GM23338 (cell line): ENCODE measurements around the gene PSMD8. TPM values are rescaled to one million over a fixed set of nuclear protein-coding genes. Genes with fewer than 3 reads are reported as not detected.

Experiments
- ATAC-seq: fragments of 200-7000 bp; cut with Tn5 transposase; 3 replicates; pipeline ENCODE4 v1.9.1; 2020
- DNase-seq: peaks from one replicate; pipeline ENCODE4 v3.0.0-alpha.2; 2015; ENCODE audit warnings: low spot score
- H2AFZ ChIP-seq: fragments of 200-600 bp; sonication (generic); 2 replicates; pipeline ENCODE4 v1.8.0; 2016; ENCODE audit warnings: antibody characterized with exemption, mild to moderate bottlenecking, moderate library complexity
- H3F3A ChIP-seq: fragments of 200-600 bp; sonication (generic); replicated peaks from 2 replicates; pipeline ENCODE4 v1.8.0; 2017; ENCODE audit warnings: antibody characterized with exemption, mixed run types, low read depth
- H3K27ac ChIP-seq: fragments of 200-600 bp; sonication (generic); 2 replicates; pipeline ENCODE4 v1.6.1; 2016; ENCODE audit warnings: low read depth
- H3K27me3 ChIP-seq: fragments of 200-600 bp; sonication (generic); 2 replicates; pipeline ENCODE4 v1.8.0; 2016; ENCODE audit warnings: mild to moderate bottlenecking, mixed run types, moderate library complexity; ENCODE audit not compliant: insufficient read depth
- H3K36me3 ChIP-seq: fragments of 200-600 bp; sonication (generic); 2 replicates; pipeline ENCODE4 v1.8.0; 2016; ENCODE audit warnings: mild to moderate bottlenecking; ENCODE audit not compliant: insufficient read depth
- H3K4me1 ChIP-seq: fragments of 200-600 bp; sonication (generic); 2 replicates; pipeline ENCODE4 v1.8.0; 2016; ENCODE audit warnings: mild to moderate bottlenecking, moderate library complexity; ENCODE audit not compliant: insufficient read depth
- H3K4me2 ChIP-seq: fragments of 200-600 bp; sonication (generic); 2 replicates; pipeline ENCODE4 v1.7.1; 2017; ENCODE audit warnings: mixed run types
- H3K4me3 ChIP-seq: fragments of 200-600 bp; sonication (generic); 2 replicates; pipeline ENCODE4 v1.6.1; 2016; ENCODE audit warnings: mixed run types
- H3K79me2 ChIP-seq: fragments of 200-600 bp; sonication (generic); replicated peaks from 2 replicates; pipeline ENCODE4 v1.8.0; 2017; ENCODE audit warnings: mild to moderate bottlenecking; ENCODE audit not compliant: insufficient read depth
- H3K9me2 ChIP-seq: fragments of 200-600 bp; sonication (generic); 2 replicates; pipeline ENCODE4 v1.8.0; 2017; ENCODE audit not compliant: insufficient read depth
- H4K20me1 ChIP-seq: fragments of 200-600 bp; sonication (generic); replicated peaks from 2 replicates; pipeline ENCODE4 v1.8.0; 2017; ENCODE audit warnings: mild to moderate bottlenecking; ENCODE audit not compliant: insufficient read depth
- H3K27ac Mint-ChIP-seq: 2 replicates; pipeline ENCODE4 v1.8.0; 2020; ENCODE audit warnings: inconsistent platforms, mild to moderate bottlenecking, moderate library complexity, mixed read lengths
- H3K27me3 Mint-ChIP-seq: 3 replicates; pipeline ENCODE4 v1.8.0; 2022; ENCODE audit warnings: low read depth, mild to moderate bottlenecking, moderate library complexity, mixed read lengths, inconsistent platforms; ENCODE audit not compliant: insufficient read depth, poor library complexity
- H3K36me3 Mint-ChIP-seq: 3 replicates; pipeline ENCODE4 v1.8.0; 2021; ENCODE audit warnings: low read depth, mild to moderate bottlenecking, inconsistent platforms, moderate library complexity, mixed read lengths
- H3K4me1 Mint-ChIP-seq: 3 replicates; pipeline ENCODE4 v1.8.0; 2020; ENCODE audit warnings: mild to moderate bottlenecking, inconsistent platforms, mixed read lengths
- H3K4me3 Mint-ChIP-seq: 3 replicates; pipeline ENCODE4 v1.8.0; 2021; ENCODE audit warnings: moderate library complexity, mild to moderate bottlenecking, inconsistent platforms, mixed read lengths
- H3K9me3 Mint-ChIP-seq: 3 replicates; pipeline ENCODE4 v1.8.0; 2020; ENCODE audit warnings: moderate library complexity, mild to moderate bottlenecking, inconsistent platforms, mixed read lengths
- CREB1 ChIP-seq: fragments of 250-450 bp; sonication (Bioruptor Pico); IDR thresholded peaks from 2 replicates; pipeline ENCODE4 v1.5.0; 2020; ENCODE audit warnings: low read depth, mild to moderate bottlenecking, moderate library complexity
- CTCF ChIP-seq, 2 experiments: fragments of 200-600 bp in 1 of 2; sonication (generic) in 1 of 2; conservative IDR thresholded peaks; 2 replicates each; pipeline versions ENCODE4 v1.5.1 to v1.6.1; 2016 to 2017; ENCODE audit warnings: antibody characterized with exemption in 2 of 2, low read depth in 2 of 2, mild to moderate bottlenecking in 2 of 2, moderate library complexity in 1 of 2
- ETS1 ChIP-seq: IDR thresholded peaks from 2 replicates; pipeline ENCODE4 v1.6.1; 2016; ENCODE audit warnings: antibody characterized with exemption
- EZH2 ChIP-seq: fragments of 200-600 bp; sonication (generic); IDR thresholded peaks from one replicate; pipeline ENCODE4 v1.8.0; 2017; ENCODE audit warnings: antibody characterized with exemption, mild to moderate bottlenecking, low read depth; ENCODE audit not compliant: unreplicated experiment
- EZH2phosphoT487 ChIP-seq: fragments of 200-600 bp; sonication (generic); IDR thresholded peaks from one replicate; pipeline ENCODE4 v1.8.1; 2018; ENCODE audit warnings: antibody characterized with exemption; ENCODE audit not compliant: unreplicated experiment
- JUNB ChIP-seq: IDR thresholded peaks from one replicate; pipeline ENCODE4 v1.6.1; 2016; ENCODE audit warnings: antibody characterized with exemption; ENCODE audit not compliant: unreplicated experiment
- NANOG ChIP-seq: IDR thresholded peaks from 2 replicates; pipeline ENCODE4 v1.6.1; 2016; ENCODE audit warnings: antibody characterized with exemption, borderline replicate concordance
- POLR2AphosphoS5 ChIP-seq: IDR thresholded peaks from 2 replicates; pipeline ENCODE4 v1.6.1; 2016; ENCODE audit warnings: antibody characterized with exemption, low read depth
- ZNF114 ChIP-seq: fragments of 250-450 bp; sonication (Bioruptor Pico); IDR thresholded peaks from 2 replicates; pipeline ENCODE4 v1.5.0; 2020; ENCODE audit warnings: mild to moderate bottlenecking, moderate library complexity
- ZNF462 ChIP-seq: fragments of 250-450 bp; sonication (Bioruptor Pico); IDR thresholded peaks from 2 replicates; pipeline ENCODE4 v1.5.0; 2020; ENCODE audit warnings: mild to moderate bottlenecking, moderate library complexity
- polyA plus RNA-seq: library from polyadenylated mRNA; unstranded; fragments of >200 nt; fragmentation: Nextera tagmentation; extraction: Ambion mirVana; gene quantifications from 2 replicates; pipeline ENCODE4 v1.2.1, GENCODE V29; 2016
- total RNA-seq: library from RNA; depleted of rRNA; stranded (reverse); fragments of >200 nt; shearing (Covaris generic); gene quantifications from 2 replicates; pipeline ENCODE4 v1.2.3, GENCODE V29; 2014

The PSMD8 gene
- total and polyA plus RNA-seq, 2 experiments from 2014 or later = 129 to 241 TPM

- Histone ChIP-seq H3K27ac (no peak overlapping the region), H2AFZ (no peak overlapping the region)
- peaks cover 43% of the 10 kb centered on the region for H3K27me3 Mint-ChIP-seq
Measured at GRCh38 chr19:38389957-38390924, 15.9 kb downstream of the PSMD8 start.

More at GRCh38 chr19:38389957-38390924, 15.9 kb downstream of the PSMD8 start:
- ATAC-seq (no peak), DNase-seq (no peak)
- H3K27ac Mint-ChIP-seq = peak overlapping the region; percentile 45; the same call in 1 of the 2 replicates
- H3K9me3 Mint-ChIP-seq = no peaks in the 10 kb centered on the region
- H3K4me3 Mint-ChIP-seq = peak overlapping the region; percentile 92
- Histone ChIP-seq H3K79me2 (peaks cover 10% of the 10 kb centered on the region), H3K4me3 (peak overlapping the region; percentile 96), H3K36me3 (peaks cover 3% of the 10 kb centered on the region; the same call in 1 of the 2 replicates), H3K4me2 (peak overlapping the region; percentile 95), H4K20me1 (peaks cover 3% of the 10 kb centered on the region; the same call in 1 of the 2 replicates), H3F3A (peaks cover 14% of the 10 kb centered on the region), H3K27me3 (peaks cover 25% of the 10 kb centered on the region), H3K9me2 (no peaks in the 10 kb centered on the region), H3K4me1 (peaks cover 14% of the 10 kb centered on the region)
- TF ChIP-seq CREB1 (CRISPR knock-in tag) (no peak), NANOG (no peak), ZNF114 (CRISPR knock-in tag) (no peak), ZNF462 (CRISPR knock-in tag) (no peak), EZH2 (no peak), POLR2AphosphoS5 (no peak), ETS1 (no peak), EZH2phosphoT487 (no peak), JUNB (no peak), CTCF (conservative IDR thresholded peaks at IDR 0.05; ENCODE audit: low read depth in 2 of 2) (no peak)
- H3K4me1 Mint-ChIP-seq = peaks cover 48% of the 10 kb centered on the region
- H3K36me3 Mint-ChIP-seq = peaks cover 36% of the 10 kb centered on the region
